ENCODE data around the gene SLC22A15.
"Not testable (repeated sequence)": the region's sequence is repeated elsewhere in the genome, so short reads cannot be mapped to it uniquely, and the experiment has no call there.

The SLC22A15 gene

GRCh38 chr1:115976062-115976920 lies at the start of gene SLC22A15:
TSS of gene SLC22A15 (plus strand) at chr1:115976513. CDS start at chr1:115976628, 115 bp downstream.
- DNase-seq = peak; percentile 85

GRCh38 chr1:115927971-115928370 lies 48.3 kb upstream of the SLC22A15 start:
- DNase-seq = peak; percentile 25

DNA sequence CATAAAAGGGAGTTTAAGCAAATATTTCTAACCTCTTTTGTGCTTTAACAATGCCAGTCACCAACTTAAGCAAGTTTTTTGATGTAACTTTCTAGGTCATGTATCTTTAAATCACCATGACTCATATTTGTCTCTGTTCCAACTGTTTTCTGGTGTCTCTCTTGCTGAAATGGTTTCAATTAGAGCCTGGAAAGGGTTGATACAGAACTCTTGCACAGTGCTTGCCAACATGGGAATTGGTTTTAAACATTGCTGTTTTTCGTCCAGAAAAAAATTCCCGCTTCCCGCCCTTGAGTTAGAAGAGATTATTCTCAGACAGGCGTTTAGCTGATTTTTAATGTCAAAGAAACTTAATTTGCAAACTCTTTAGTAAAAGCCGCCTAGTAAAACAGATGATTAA lies 46.4 kb upstream of the SLC22A15 start:
- no peak for DNase-seq

DNA sequence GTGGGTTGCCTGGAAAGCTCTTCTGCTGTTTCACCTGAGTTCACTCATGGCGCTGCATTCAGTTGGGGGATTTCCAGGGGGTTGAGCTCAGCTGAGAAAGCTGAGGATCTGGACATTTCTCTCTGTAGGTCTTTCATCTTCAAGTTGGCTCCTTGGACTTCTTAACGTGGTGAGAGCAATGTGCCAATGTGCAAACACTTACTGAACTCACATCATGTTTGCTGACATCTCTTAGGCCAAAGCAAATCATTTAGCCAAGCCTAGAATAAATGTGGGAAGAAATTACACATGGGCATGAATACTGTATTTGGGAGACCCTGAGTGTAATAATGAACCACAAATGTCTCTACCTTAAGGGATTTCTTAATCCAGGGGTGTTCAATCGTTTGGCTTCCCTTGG lies 42.7 kb upstream of the SLC22A15 start:
- DNase-seq = no peak

DNA sequence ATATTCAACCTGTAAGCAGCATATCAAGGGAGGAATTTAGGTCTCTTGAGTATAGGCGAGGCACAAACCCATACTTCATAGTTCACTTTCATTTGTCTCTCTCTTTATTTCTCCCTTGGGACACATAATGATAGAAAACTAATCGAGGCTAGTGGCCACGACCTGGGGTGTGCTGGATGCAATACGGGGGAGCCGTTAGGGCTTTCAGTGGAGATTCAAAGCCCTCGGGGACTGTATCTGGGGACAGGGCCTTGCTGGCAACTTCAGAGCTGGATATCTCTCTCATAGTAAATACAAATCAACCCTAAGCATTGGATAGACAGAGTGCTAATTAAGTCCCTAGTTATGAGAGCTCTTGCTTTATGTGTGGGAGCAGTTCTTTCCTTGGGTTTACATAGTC lies 36.9 kb upstream of the SLC22A15 start:
- DNase-seq = no peak

DNA sequence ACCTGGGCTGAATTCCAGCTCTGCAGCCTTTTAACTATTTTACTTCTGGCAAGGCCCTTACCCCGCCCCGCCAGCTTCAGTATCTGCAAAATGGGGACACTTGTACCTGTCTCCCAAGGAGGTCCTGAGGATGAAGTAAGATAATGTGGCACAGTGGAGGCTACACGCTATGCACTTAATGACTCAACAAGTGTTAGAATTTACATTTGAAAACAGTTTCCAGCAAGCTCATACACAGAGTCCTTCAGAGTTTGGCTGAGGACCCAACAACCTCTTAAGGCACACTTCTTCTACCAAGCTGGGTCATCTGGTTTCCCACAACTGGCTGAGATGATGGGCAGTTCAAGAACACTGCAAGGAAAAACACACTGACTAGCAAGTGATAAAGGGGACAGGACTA lies 30.2 kb upstream of the SLC22A15 start:
- DNase-seq = no peak

GRCh38 chr1:115949156-115949555 lies 27.2 kb upstream of the SLC22A15 start:
- no peak for DNase-seq

GRCh38 chr1:115951560-115951959 lies 24.8 kb upstream of the SLC22A15 start:
- no peak for DNase-seq

DNA sequence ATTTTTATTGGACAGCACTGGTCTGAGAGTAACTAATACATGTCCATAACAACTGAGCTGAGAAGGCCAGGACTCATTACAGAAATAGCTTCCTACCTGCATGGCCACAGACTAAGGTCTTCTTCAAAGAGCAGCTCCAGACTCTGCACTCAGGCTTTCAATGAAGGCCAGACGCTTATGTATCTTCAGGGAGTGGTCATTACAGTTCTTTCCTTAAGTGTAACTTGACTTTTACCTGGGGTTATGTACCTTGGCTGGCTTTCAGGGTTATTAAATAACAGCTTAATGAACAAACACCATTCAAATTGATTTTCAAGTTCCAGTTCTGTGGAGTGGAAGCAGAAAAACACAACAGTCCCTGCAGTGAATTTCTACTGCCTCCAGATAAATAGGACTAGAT lies 23.8 kb upstream of the SLC22A15 start:
- DNase-seq = no peak

DNA sequence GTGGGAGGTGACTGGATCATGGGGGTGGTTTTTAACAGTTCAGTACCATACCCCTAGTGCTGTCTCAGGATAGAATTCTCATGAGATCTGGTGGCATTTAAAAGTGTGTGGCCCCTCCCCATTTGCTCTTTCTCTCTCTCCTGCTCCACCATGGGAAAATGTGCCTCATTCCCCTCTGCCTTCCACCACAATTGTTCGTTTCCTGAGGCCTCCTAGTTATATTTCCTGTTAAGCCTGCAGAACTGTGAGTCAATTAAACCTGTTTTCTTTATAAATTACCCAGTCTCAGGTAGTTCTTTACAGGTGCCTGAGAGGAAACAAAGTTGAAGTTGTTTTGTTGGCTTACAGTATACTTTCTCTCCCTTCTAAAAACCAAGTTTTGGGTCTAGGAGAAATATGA lies 23.1 kb upstream of the SLC22A15 start:
- DNase-seq = no peak

GRCh38 chr1:115954684-115955083 lies 21.6 kb upstream of the SLC22A15 start:
- DNase-seq = no peak

DNA sequence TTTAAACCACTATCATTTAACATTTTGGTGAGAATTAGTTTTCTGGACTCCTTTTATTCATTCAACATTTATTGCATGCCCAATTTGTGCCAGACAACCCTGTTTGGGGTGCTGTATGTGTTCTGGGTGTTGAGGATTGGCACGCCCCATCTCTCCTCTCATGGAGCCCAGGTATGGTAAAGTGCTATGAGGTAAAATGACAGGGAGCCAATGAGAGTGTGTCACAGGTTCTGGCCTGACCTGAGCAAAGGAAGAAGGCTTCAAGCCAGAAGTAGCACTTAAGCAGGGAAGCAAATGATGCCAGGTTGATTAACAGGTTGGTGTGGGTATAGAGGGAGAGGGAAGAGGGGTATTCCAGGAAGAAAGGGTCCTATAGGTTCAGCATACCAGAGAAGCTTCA lies 21.1 kb upstream of the SLC22A15 start:
- DNase-seq = no peak

- DNase-seq = no peak
Observed at GRCh38 chr1:115958866-115959265, 17.4 kb upstream of the SLC22A15 start.

DNA sequence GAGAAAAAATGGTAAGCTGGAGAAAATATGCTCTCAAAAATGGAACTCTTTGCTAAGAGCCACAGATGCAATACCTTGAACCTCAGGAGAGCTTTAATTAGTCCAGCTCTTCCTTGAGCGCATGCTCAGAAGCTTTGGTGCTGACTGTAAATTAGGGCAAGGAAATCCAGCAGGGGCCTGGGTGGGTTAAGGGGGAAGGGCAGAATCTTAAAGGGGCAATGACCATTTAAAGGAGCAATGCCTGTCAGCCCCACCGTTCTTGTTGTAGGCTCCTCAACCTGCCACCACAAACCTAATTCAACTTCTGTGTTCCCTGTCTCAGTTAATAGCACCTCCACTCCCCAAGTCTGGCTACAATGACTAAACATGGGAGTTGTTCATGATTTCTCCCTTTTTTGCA lies 6.8 kb upstream of the SLC22A15 start:
- peak; percentile 86 for DNase-seq

GRCh38 chr1:115971778-115972177 lies 4.5 kb upstream of the SLC22A15 start:
- DNase-seq = not testable (repeated sequence)

DNA sequence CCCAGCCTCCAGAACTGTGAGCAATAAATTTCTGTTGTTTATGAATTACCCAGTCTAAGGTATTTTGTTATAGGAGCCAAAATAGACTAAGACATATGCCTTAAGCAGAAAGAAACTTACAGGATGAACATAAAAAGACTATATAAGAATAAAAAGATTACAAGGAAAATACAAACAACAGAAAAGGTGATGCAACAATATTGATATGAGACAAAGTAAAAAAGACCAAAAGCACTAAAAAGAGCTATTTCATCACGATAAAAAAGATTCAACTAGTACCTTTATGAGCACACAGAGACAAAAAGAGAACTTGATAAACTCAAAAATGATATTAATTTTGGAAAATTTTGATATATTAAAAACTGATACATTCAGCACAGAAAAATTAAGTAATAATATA lies 3.2 kb upstream of the SLC22A15 start:
- DNase-seq = no peak

- DNase-seq = no peak
Observed at GRCh38 chr1:115975569-115976061, 698 bp upstream of the SLC22A15 start.

DNA sequence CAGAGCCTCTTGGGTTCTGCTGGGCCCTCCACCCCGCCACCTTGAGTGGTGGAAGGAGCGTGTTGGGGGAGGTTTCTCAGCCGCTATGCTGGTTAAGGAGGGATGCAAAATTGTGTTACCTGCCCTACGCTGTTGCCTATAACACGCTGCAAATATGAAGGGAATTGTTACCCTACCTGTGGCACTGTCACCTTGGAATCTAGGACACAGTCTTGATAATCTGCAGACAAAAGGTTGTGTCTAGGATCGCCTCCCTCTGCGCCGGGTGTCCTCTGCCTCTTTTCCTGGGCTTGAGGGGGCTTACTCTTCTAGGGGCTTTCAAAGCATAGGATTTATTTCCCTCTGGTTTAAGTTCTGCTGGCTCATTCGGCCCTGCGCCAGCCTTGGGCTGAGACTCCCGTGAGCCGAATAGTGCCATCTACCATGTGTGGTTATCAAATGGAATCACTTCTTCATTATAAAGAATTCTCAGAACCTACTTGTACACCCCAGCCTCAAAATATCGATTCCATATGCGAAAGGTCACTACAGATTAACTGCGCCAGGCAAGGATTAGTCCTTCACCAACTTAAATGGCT lies 697 bp downstream of the SLC22A15 start:
- DNase-seq = no peak

GRCh38 chr1:115977499-115978258 lies 1.4 kb downstream of the SLC22A15 start:
- peak; percentile 52 for DNase-seq

GRCh38 chr1:115978292-115978941 lies 2.1 kb downstream of the SLC22A15 start:
- DNase-seq = peak; percentile 12

- DNase-seq = no peak
Observed at GRCh38 chr1:115980156-115980555, 3.8 kb downstream of the SLC22A15 start.

- peak; percentile 65 for DNase-seq
Observed at GRCh38 chr1:115980998-115981993, 5.0 kb downstream of the SLC22A15 start.

Data from retina (tissue), 1 donor.